ENCODE results near the gene E2F4. TPM values are rescaled to one million over a fixed set of nuclear protein-coding genes. Genes with fewer than 3 reads are reported as not detected.

Gene E2F4
- total RNA-seq, 1 experiment from 2014 or later, result 114 TPM

DNA sequence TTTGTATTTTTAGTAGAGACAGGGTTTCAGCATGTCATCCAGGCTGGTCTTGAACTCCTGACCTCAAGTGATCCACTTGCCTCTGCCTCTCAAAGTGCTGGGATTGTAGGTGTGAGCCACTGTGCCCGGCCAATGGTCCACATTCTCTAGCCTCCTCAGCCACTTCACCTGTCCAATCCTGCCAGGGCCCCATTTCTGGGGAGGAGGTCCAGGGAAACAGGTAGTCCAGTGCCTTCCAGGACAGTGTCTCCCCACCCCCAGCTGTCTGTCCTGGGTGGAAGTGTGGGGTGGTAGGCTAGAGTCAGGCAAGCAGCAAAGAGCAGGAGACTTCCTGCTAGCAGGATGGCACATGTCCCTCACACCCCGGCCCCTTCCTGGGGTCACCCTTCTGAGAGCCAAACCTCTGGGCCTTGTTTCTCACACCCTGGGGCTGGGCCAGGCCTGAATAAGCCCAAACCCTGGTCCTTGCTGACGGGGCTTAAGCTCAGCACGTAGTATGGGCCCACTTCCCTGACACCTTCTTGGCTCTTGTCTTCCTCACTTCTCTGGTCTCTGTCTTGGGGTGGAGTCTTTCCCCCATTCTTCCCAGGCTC is 50.3 kb downstream of the E2F4 start:
- peaks cover 9 to 19% of the 10 kb centered on the region in 2 experiments for H3K36me3 ChIP-seq (ENCODE audit: control insufficient read depth in 1 of 2, insufficient read depth in 2 of 2, low read length in 2 of 2)
- POLR2A ChIA-PET, result no interaction called here
- no peaks in the 10 kb centered on the region for H3K9me2 ChIP-seq (ENCODE audit: insufficient read depth)
- no peak for ATAC-seq
- H3K4me2 ChIP-seq (ENCODE audit: low read length), result peak overlapping the region; percentile 87
- no TSS peak for BruUV-seq (replicated peaks)
- RAD21 ChIA-PET (ENCODE audit: low non-redundant PET in 1 of 2, low total read pairs in 2 of 2, uncharacterized antibody in 2 of 2, unreplicated experiment in 2 of 2), result no interaction called here
- peak overlapping the region; percentile 67 for H3K9ac ChIP-seq (ENCODE audit: low read length)
- H3K27ac ChIP-seq (ENCODE audit: low read depth, low read length), result peak overlapping the region; percentile 82
- CTCF ChIA-PET, result interaction anchor here (0.7 kb wide), 1 partner anchor 26 kb away, joined by 3 read pairs; no protein-coding TSS in a partner anchor
- H3K9me3 ChIP-seq (ENCODE audit: control insufficient read depth in 1 of 2, insufficient read depth in 1 of 2, low read depth in 1 of 2, low read length in 2 of 2), result no peaks in the 10 kb centered on the region
- H2AFZ ChIP-seq (ENCODE audit: low read depth, low read length, poor library complexity, severe bottlenecking), result no peak overlapping the region
- peaks cover 71% of the 10 kb centered on the region for H3K79me2 ChIP-seq (ENCODE audit: insufficient read depth, low read length)
- 0 out of 4 replicates have a peak overlapping the region, but pooled peaks of 1 of the 2 experiments have one; percentile 47 for H3K4me3 ChIP-seq (replicated peaks in 1 of 2; ENCODE audit: low read depth in 1 of 2, low read length in 2 of 2)
- H3K4me1 ChIP-seq (ENCODE audit: control insufficient read depth in 1 of 2, insufficient read depth in 2 of 2, low read length in 2 of 2), result peaks cover 49 to 67% of the 10 kb centered on the region in 2 experiments
- DNase-seq (ENCODE audit: low read depth, low spot score), result no peak
- H3K27me3 ChIP-seq (ENCODE audit: insufficient read depth, low read length), result no peaks in the 10 kb centered on the region
- no peaks in the 10 kb centered on the region for H4K20me1 ChIP-seq (ENCODE audit: insufficient read depth)
- intact Hi-C loops (cut with micrococcal nuclease), result no loop called here
- TF ChIP-seq, protein P1, sequence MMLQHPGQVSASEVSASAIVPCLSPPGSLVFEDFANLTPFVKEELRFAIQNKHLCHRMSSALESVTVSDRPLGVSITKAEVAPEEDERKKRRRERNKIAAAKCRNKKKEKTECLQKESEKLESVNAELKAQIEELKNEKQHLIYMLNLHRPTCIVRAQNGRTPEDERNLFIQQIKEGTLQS (IDR thresholded peaks at IDR 0.05), result no peak
- TF ChIP-seq SP1 (IDR thresholded peaks at IDR 0.05; ENCODE audit: low read depth) (no peak), EZH2 (IDR thresholded peaks at IDR 0.05) (no peak)

DNA sequence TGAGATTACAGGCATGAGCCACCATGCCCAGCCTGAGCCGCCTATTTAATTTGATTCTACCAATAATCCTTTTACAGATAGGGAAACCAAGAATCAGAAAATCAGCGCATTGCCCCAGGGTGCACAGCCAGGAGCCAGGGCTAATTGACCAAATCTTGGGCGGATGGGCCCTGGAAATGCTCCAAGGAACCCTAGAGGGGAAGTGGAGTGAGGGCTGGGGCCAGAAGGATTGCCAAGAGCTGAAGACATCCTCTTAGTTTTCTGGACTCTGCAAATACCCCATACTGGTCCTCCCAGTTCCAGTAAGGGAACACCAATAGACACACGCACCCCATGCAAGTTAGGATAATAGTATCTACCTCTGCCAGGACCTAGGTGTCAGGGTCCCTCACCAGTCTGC is 51.5 kb downstream of the E2F4 start:
- POLR2A ChIA-PET, result interaction anchor here (0.5 to 1.1 kb wide), 2 partner anchors 10 to 107 kb away, joined by 3 to 7 read pairs; no protein-coding TSS in a partner anchor
- Histone ChIP-seq H4K20me1 (ENCODE audit: insufficient read depth) (no peaks in the 10 kb centered on the region), H3K4me2 (ENCODE audit: low read length) (peak overlapping the region; percentile 94)

More for the DNA sequence above, 51.5 kb downstream of the E2F4 start:
- CTCF ChIA-PET, result interaction anchor here (1.4 to 1.7 kb wide), 2 partner anchors 43 to 185 kb away, joined by 3 to 7 read pairs; no protein-coding TSS in a partner anchor
- no peak overlapping the region for H2AFZ ChIP-seq (ENCODE audit: low read depth, low read length, poor library complexity, severe bottlenecking)
- peaks cover 3 to 12% of the 10 kb centered on the region in 2 experiments; a peak in 3 of 4 replicates for H3K36me3 ChIP-seq (ENCODE audit: control insufficient read depth in 1 of 2, insufficient read depth in 2 of 2, low read length in 2 of 2)
- H3K9ac ChIP-seq (ENCODE audit: low read length), result peak overlapping the region; percentile 87
- TF ChIP-seq ELF1 (IDR thresholded peaks at IDR 0.05; ENCODE audit: borderline replicate concordance, low read depth), result no peak
- TF ChIP-seq, protein P2, sequence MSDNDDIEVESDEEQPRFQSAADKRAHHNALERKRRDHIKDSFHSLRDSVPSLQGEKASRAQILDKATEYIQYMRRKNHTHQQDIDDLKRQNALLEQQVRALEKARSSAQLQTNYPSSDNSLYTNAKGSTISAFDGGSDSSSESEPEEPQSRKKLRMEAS (IDR thresholded peaks at IDR 0.05), result no peak
- TF ChIP-seq YY1 (IDR thresholded peaks at IDR 0.05; ENCODE audit: extremely low read depth, insufficient replicate concordance, low read depth, low read length), result no peak
- TF ChIP-seq EZH2phosphoT487 (IDR thresholded peaks at IDR 0.05; ENCODE audit: borderline replicate concordance), result no peak
- TF ChIP-seq, protein P3, sequence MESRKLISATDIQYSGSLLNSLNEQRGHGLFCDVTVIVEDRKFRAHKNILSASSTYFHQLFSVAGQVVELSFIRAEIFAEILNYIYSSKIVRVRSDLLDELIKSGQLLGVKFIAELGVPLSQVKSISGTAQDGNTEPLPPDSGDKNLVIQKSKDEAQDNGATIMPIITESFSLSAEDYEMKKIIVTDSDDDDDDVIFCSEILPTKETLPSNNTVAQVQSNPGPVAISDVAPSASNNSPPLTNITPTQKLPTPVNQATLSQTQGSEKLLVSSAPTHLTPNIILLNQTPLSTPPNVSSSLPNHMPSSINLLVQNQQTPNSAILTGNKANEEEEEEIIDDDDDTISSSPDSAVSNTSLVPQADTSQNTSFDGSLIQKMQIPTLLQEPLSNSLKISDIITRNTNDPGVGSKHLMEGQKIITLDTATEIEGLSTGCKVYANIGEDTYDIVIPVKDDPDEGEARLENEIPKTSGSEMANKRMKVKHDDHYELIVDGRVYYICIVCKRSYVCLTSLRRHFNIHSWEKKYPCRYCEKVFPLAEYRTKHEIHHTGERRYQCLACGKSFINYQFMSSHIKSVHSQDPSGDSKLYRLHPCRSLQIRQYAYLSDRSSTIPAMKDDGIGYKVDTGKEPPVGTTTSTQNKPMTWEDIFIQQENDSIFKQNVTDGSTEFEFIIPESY (IDR thresholded peaks at IDR 0.05; ENCODE audit: extremely low read depth, insufficient replicate concordance, low read length), result no peak
- TF ChIP-seq POLR2AphosphoS5 (IDR thresholded peaks at IDR 0.05; ENCODE audit: low read depth, low read length), result no peak
- H3K9me3 ChIP-seq (ENCODE audit: control insufficient read depth in 1 of 2, insufficient read depth in 1 of 2, low read depth in 1 of 2, low read length in 2 of 2), result no peaks in the 10 kb centered on the region
- H3K27me3 ChIP-seq (ENCODE audit: insufficient read depth, low read length), result no peaks in the 10 kb centered on the region
- H3K9me2 ChIP-seq (ENCODE audit: insufficient read depth), result no peaks in the 10 kb centered on the region
- DNase-seq (ENCODE audit: low read depth, low spot score) (no peak), ATAC-seq (no peak)
- H3K4me1 ChIP-seq (ENCODE audit: control insufficient read depth in 1 of 2, insufficient read depth in 2 of 2, low read length in 2 of 2), result peaks cover 56 to 78% of the 10 kb centered on the region in 2 experiments
- peak overlapping the region; percentile 92 for H3K27ac ChIP-seq (ENCODE audit: low read depth, low read length)
- H3K4me3 ChIP-seq (replicated peaks in 1 of 2; ENCODE audit: low read depth in 1 of 2, low read length in 2 of 2), result no peak overlapping the region
- peaks cover 71% of the 10 kb centered on the region for H3K79me2 ChIP-seq (ENCODE audit: insufficient read depth, low read length)
- RAD21 ChIA-PET (ENCODE audit: low non-redundant PET in 1 of 2, low total read pairs in 2 of 2, uncharacterized antibody in 2 of 2, unreplicated experiment in 2 of 2), result interaction anchor here in 1 of 2 experiments (0.6 kb wide), 1 partner anchor 110 kb away, joined by 3 read pairs; no protein-coding TSS in a partner anchor
- intact Hi-C loops (cut with micrococcal nuclease), result no loop called here
- BruUV-seq (replicated peaks), result no TSS peak

Data from HCT116 (cell line).